ENCODE data around the gene CACNA1B. TPM values are rescaled to one million over a fixed set of nuclear protein-coding genes. Genes with fewer than 3 reads are reported as not detected.

The CACNA1B gene
- total RNA-seq, 1 experiment from 2014 or later, result 7.8 TPM

- H3K36me3 Mint-ChIP-seq (ENCODE audit: insufficient read depth in 1 of 3, low read depth in 3 of 3), result peaks cover 54 to 72% (median 62%) of the 10 kb centered on the region in 3 experiments
- H3K18ac ChIP-seq (ENCODE audit: insufficient read length, low read depth, low read length), result no peak overlapping the region
- H2BK120ac ChIP-seq (ENCODE audit: low read depth, low read length, poor library complexity, severe bottlenecking), result no peak overlapping the region
- no peak overlapping the region for H3K14ac ChIP-seq (ENCODE audit: insufficient read depth, low read length)
- no peak for DNase-seq
- no peaks in the 10 kb centered on the region for H3K79me2 ChIP-seq (ENCODE audit: insufficient read depth, low read length)
- H3K27me3 ChIP-seq (ENCODE audit: insufficient read depth, low read length), result no peaks in the 10 kb centered on the region
- WGBS (ENCODE audit: extremely low coverage, insufficient read length, low lambda C conversion rate), result no CpG with 5 or more reads among the region's 5 CpGs
- H3K4me2 ChIP-seq (ENCODE audit: insufficient read depth, insufficient read length, low read length), result no peak overlapping the region
- H3K4me1 Mint-ChIP-seq, result no peaks in the 10 kb centered on the region
- H3K9ac ChIP-seq (ENCODE audit: extremely low read depth, insufficient read length, low read length), result no peak overlapping the region
- H2BK12ac ChIP-seq (ENCODE audit: insufficient read length, low read depth, low read length), result no peak overlapping the region
- H3K27ac Mint-ChIP-seq, result no peak overlapping the region
- no peak overlapping the region for H2BK15ac ChIP-seq (ENCODE audit: low read depth, low read length)
- H2BK20ac ChIP-seq (ENCODE audit: low read depth, low read length, poor library complexity, severe bottlenecking), result no peak overlapping the region
- no peak overlapping the region for H3K23ac ChIP-seq (ENCODE audit: insufficient read length, low read depth, low read length)
- no peak overlapping the region for H3K56ac ChIP-seq (ENCODE audit: insufficient read length, low read depth, low read length)
- H4K8ac ChIP-seq (replicated peaks; ENCODE audit: insufficient read length, low read depth, low read length), result no peak overlapping the region
- H3K23me2 ChIP-seq (ENCODE audit: insufficient read length, low read depth, low read length, poor library complexity, severe bottlenecking), result no peaks in the 10 kb centered on the region
- no peak overlapping the region for H3K27ac ChIP-seq (ENCODE audit: insufficient read length, low read depth, low read length)
- H3K27me3 Mint-ChIP-seq (ENCODE audit: low read depth), result peaks cover 2% of the 10 kb centered on the region
- no peaks in the 10 kb centered on the region for H4K20me1 ChIP-seq (ENCODE audit: control insufficient read depth, insufficient read depth, insufficient read length)
- H3K9me3 ChIP-seq (ENCODE audit: control insufficient read depth, low read depth, low read length), result peaks cover 14% of the 10 kb centered on the region
- no peak overlapping the region for H4K5ac ChIP-seq (ENCODE audit: insufficient read length, low read depth, low read length)
- no peak overlapping the region for H3K4me3 Mint-ChIP-seq
- H3T11ph ChIP-seq (ENCODE audit: low read length), result no peak overlapping the region
- H3K4ac ChIP-seq (ENCODE audit: low read depth, low read length), result no peak overlapping the region
- no peaks in the 10 kb centered on the region for H3K79me1 ChIP-seq (ENCODE audit: insufficient read depth, low read depth, low read length, poor library complexity, severe bottlenecking)
- no peak overlapping the region for H2BK5ac ChIP-seq (ENCODE audit: insufficient read length, low read length)
- peaks cover 25 to 56% of the 10 kb centered on the region in 2 experiments for H3K9me3 Mint-ChIP-seq
- H3K4me1 ChIP-seq (ENCODE audit: insufficient read depth, low read length), result no peaks in the 10 kb centered on the region
- no peak overlapping the region for H2AFZ ChIP-seq (ENCODE audit: low read length)
- no peak overlapping the region for H4K91ac ChIP-seq (ENCODE audit: insufficient read length, low read depth, low read length)
- no peak overlapping the region for H2AK5ac ChIP-seq (ENCODE audit: insufficient read length, low read length)
- no peak for TF ChIP-seq CTCF (conservative IDR thresholded peaks at IDR 0.05)
Observed at GRCh38 chr9:138080979-138081378, 203.4 kb downstream of the CACNA1B start.
